ENCODE measurements around the gene RGPD5.
"Not testable (repeated sequence)": the region's sequence is repeated elsewhere in the genome, so short reads cannot be mapped to it uniquely, and the experiment has no call there.

Gene RGPD5

DNA sequence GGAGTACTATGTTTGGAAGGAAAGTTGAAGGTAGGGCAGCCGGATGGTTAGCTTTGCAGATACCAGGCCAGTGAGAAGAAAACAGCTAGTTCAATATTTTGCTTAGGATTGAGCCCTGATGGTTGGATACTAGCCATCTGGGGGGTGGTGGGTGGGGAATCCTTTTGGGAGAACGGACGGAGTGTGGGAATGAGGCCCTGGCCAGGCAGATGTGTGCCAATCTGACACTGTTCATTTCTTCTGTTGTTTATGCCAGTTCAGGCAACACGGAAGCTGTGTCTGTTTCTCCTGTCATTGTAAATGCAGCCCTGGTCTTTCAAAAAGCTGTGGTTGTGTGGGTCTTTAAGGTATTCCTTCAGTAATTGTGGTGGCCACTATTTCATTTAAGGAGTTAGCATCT lies 96.9 kb downstream of the RGPD5 start:
- not testable (repeated sequence) for DNase-seq (ENCODE audit: low read depth in 1 of 2, low spot score in 1 of 2)

DNA sequence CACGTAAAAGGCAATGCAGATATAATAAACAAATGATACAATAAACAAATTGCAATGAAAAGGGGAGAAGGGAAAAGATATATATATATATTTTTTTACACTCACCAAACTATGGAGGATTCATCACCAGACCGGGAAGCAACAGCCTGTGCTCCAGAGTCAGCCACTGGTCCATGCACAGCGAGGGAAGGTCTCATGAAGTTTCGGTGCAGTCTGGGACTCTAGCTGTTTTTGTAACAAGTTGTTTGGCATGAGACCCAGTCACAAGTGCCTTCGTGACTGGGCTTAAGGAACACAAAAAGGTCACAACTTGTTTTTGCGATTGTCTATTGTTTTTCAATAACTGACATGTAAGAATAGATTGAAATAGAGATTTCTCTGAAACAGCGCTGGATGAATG lies 99.6 kb downstream of the RGPD5 start:
- not testable (repeated sequence) for DNase-seq (ENCODE audit: low read depth in 1 of 2, low spot score in 1 of 2)

DNA sequence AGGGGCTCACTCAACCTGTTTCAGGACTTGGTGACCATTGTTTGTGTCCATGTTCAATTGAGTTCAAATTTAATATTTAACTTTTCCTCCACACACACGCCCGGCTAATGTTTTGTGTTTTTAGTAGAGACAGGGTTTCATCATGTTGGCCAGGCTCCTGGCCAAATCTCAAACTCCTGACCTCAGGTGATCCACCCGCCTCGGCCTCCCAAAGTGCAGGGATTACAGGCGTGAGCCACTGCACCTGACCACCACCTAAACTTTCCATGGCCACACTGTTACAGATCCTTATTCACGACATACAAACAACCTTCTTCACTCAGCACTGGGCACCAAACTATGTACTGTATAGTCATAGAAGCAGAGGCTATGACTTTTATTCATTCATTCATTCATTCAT lies 100.0 kb downstream of the RGPD5 start:
- not testable (repeated sequence) for DNase-seq (ENCODE audit: low read depth in 1 of 2, low spot score in 1 of 2)

DNA sequence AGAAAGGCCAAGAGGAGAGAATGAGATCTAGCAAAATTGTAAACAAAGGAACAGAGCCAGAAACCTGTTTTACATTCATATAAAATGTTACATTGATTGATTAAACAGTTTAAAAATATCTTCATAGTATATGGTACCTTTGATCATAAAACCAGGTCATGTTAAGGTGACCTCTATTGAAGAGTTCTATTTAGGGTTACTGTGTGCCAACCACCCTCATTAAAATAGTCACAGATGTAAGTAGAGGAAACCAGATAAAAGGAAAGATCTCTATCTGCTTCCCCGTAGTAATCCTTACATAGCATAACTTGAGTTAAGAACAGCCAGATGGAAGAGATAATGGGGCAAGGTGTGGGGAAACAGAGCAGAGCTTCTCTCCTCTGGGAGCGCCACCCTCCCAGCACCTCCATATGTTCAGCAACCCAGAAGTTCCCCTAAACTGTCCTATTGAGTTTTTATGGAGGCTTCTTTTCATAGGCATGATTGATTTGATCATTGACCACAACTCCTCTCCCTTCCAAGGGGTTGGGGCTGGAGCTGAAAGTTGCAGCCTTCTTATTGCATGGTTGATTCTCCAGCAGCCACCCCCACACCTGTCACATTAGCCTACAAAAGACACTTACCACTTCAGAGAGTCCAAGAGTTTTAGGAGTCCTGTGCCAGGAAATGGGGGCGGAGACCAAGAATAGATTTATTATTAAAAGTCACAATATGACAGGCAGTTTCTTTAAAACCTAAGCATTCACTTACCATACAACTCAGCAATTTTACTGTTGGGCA lies 101.2 kb downstream of the RGPD5 start:
- DNase-seq (ENCODE audit: low read depth in 1 of 2, low spot score in 1 of 2), result not testable (repeated sequence)

DNA sequence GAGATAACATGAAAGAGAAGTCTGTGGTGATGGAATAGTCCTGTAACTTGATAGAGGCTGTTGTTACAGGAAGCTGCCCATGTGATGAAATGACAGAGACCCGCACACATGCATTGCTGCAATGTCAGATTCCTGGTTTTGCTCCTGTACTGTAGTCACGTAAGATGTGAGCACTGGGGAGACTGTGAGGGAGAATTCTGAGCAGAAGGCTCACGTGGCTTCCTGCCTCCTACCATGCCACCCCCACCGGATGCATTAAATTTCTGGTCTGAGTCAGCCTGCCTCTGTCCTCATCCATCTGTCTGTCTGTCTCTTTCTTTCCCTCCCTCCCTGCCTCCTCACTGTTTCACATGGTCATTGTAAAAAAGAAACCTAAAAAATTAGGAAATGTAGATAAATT lies 102.1 kb downstream of the RGPD5 start:
- not testable (repeated sequence) for DNase-seq (ENCODE audit: low read depth in 1 of 2, low spot score in 1 of 2)

DNA sequence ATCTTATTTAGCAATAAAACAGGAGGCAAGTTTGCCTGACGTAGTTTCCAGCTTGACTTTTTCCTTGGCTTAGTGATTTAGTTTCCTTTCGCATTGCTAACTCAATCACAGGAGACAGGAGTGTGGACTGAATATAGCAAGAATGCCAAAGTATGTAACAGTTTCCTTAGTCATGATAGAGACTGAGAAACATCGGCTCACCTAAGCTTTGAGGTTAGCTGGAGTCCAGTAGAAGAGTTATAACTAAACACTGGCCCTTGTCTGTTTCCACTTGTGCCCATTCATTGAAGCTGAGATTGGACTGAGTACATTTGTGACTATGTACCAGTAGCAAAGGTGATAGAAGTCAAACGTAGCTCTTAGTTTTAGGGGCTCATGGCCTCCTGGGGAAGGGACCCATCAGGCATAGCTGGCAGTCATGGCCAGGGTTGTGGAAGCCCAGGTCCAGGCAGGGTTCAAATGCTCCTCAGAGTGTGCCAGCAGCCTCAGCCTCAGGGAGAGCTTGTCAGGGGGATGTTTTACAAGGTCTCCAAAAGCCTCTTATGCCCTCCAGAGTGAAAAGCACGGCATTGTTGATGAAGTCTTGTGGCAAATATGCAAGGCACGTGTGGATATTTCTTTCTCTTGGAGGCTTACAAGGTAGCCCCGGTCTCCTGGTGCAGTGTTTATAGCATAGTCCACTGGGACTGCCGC lies 103.8 kb downstream of the RGPD5 start:
- not testable (repeated sequence) for DNase-seq (ENCODE audit: low read depth in 1 of 2, low spot score in 1 of 2)

DNA sequence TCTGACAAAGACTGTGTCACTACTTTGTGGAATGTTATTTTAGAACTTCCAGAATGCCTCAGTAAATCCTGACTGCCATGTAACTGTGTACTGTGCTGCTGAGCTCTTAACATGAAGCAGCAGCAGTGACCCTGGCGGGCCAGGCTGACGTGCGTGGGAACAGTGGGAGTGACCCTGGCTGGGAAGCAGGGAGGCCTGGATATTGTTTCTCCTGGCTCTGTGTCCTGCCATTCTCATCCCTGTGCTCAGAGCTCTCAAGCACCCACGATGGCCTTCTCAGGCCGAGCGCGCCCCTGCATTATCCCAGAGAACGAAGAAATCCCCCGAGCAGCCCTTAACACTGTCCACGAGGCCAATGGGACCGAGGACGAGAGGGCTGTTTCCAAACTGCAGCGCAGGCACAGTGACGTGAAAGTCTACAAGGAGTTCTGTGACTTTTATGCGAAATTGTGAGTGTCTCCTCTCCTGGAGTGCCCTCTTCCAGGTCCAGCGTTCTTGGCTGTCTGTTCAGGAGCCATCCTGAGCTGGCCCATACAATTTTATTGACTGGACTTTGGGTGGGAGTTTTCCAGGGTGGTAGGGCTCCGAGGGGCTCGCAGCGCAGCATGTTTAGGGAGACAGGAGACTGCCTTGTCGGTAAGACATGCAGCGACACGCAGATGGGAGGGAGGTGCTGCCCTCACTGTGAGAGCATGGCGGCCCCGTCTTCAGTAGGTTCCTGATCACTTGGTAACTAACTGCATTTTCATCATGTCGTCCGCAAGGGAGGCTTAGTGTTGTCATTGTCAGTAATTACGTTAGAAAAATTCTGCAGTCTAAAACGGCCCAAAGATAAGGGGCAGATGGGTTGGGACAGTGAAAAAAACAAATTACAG lies 104.6 kb downstream of the RGPD5 start, which contains the start of gene LIMS3:
TSS of gene LIMS3 (plus strand) at position 227 of the 875 bp plus-strand sequence. CDS start at position 268, 41 bp downstream.
- not testable (repeated sequence) for DNase-seq (ENCODE audit: low read depth in 1 of 2, low spot score in 1 of 2)

DNA sequence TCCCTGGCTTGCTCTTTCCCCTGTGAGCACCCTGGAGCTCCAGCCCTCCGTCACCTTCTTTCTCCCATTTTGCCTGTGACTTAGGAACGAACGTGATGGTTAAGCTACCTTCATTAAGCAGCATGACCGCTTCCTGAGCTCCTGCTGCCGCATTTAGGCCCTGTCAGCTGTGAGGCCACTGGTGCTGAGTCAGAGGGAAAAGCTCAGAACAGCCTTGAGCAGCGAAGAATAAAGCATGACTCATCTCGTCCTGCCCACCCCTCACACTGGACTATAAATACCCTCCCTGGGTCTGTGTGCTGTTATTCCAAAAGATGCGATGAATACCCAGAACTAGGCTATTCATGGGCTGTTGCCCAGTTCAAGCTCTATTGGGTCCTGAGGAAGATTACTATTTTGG lies 111.7 kb downstream of the RGPD5 start:
- DNase-seq (ENCODE audit: low read depth in 1 of 2, low spot score in 1 of 2), result not testable (repeated sequence)

Data from stimulated activated CD4-positive, alpha-beta T cell treated with anti-CD3 and anti-CD28 coated beads, Interleukin-15, amount 100 ng/mL, for 1 hour (primary cell).